Amniotic stem cell (primary cell): ENCODE measurements around the gene RAB30.
"Not testable (repeated sequence)": the region's sequence is repeated elsewhere in the genome, so short reads cannot be mapped to it uniquely, and the experiment has no call there.

ENCODE experiments used
- DNase-seq: peaks from one replicate; lab custom pipeline; 2025; lab: John Stamatoyannopoulos, UW

The RAB30 gene

DNA sequence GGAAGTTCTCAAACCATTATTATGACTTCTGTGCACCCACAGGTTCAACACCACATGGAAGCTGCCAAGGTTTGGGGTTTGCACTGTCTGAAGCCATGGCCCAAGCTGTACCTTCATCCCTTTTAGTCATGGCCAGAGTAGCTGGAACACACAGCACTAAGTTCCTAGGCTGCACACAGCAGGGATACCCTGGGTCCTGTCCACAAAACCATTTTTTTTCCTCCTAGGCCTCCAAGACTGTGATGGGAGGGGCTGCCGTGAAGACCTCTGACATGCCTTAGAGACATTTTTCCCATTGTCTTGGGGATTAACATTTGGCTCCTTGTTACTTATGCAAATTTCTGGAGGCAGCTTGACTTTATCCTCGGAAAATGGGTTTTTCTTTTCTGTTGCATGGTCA is 127.5 kb downstream of the RAB30 start:
- DNase-seq: no peak

DNA sequence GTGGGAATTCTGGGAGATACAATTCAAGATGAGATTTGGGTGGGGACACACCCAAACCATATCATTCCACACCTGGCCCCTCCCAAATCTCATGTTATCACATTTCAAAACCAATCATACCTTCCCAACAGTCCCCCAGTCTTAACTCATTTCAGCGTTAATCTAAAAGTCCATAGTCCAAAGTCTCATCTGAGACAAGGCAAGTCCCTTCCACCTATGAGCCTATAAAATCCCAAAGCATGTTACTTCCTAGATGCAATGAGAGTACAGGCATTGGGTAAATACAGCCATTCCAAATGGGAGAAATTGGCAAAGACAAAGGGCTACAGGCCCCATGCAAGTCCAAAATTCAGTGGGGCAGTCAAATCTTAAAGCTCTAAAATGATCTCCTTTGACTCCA is 128.3 kb downstream of the RAB30 start:
- not testable (repeated sequence) for DNase-seq

- DNase-seq: no peak
Observed at GRCh38 chr11:82942376-82942775, 129.3 kb downstream of the RAB30 start.

DNA sequence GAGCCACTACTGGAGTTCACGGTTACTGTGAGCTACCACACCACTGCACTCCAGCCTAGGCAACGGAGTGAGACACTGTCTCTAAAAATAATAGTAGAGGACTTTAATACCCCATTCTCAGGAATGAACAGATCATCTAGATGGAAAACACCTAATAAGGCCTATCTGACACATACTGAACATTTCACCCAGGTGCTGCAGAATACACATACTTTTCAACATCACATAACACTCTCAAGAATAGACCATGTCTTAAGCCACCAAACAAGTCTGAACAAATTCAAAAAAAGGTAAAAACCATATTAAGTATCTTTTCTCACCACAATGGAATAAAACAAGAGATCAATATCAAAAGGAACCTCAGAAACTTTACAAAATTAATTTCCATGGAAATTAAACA is 132.2 kb downstream of the RAB30 start:
- no peak for DNase-seq

DNA sequence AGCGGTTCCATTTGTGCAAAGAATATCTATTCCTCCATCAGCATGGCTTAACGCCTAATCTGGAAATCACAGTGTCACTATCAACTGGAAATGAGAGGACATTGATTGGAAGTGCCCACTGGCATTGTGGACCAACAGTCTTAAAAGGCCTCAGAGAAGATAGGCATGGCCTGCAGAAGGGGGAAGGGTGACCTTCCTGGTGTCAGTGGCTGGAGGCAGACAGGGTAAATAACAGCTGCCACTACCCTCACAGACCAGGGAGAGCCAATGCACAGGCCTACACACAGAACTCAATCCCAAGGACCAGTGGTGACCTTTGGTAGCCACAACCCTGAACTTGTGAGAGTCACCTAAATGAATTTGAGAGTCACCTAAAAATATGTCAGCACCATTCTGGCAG is 134.1 kb downstream of the RAB30 start:
- DNase-seq: no peak

GRCh38 chr11:82936261-82936660 is 135.4 kb downstream of the RAB30 start:
- no peak for DNase-seq

DNA sequence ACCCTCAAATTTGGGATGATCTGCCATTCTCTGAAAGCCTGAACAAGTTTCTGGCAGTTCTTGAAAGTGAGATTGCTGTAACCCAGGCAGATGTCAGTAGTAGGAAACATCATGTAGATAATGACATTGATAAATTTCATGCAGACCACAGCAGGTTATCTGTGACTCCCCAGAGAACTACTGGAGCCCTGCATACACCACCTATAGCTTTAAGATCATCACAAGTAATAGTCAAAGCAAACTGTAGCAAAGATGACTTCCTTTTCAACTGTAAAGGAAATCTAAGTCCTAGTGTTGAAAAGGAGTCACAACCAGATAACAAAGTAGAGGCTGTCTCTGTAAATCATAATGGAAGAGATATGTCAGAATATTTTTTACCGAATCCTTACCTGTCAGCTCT is 139.1 kb downstream of the RAB30 start:
- no peak for DNase-seq

GRCh38 chr11:82930734-82931133 is 141.0 kb downstream of the RAB30 start:
- DNase-seq: no peak

- no peak for DNase-seq
Observed at GRCh38 chr11:82930229-82930628, 141.5 kb downstream of the RAB30 start.

DNA sequence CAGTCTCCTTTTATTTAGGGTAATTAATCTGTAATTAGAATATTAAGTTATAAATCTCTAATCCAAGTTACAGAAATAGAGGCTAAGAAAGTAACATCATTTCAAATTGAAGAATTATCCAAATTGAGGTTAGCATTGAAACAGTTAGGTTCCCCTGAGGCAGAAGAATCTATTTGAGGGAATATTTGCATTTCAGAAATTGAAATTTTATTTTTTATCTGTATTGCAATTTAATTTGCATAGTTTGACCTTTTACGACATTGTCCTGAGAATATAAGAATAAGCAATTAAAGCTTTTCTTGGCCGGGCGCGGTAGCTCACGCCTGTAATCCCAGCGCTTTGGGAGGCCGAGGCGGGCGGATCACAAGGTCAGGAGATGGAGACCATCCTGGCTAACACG is 142.6 kb downstream of the RAB30 start:
- no peak for DNase-seq

DNA sequence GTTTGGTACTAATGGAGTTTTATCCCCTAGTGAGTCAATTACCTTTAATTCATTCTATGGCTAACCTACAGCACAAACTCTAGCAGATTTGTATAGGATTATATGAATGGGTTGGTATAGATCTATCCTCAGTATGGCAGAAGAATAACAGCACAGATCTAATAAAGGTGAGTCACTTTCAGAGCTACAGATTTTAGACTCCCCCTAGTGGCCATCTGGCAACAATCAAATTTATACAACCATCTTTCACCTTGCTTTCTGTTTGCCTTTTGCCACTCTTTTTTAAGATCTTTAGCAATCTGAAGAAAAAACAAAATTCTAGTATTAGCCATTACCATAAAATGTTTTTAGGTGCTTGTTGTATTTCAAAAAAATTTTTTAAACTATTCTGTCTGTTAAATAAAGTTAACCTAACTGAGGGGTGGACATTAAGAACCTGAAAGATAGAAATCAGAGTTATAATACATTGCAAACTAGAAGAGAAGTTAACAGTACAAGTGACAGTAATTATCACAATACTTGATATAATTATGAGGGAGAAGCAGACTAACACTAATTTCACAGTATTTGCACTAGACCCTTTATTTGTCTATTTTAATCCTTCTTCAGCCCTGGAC is 144.3 kb downstream of the RAB30 start:
- DNase-seq: peak; percentile 39

- DNase-seq: no peak
Observed at GRCh38 chr11:82924522-82925224, 147.0 kb downstream of the RAB30 start.
